Endothelial cell (in vitro differentiated cells): ENCODE measurements around the gene PLAGL1. TPM values are rescaled to one million over a fixed set of nuclear protein-coding genes. Genes with fewer than 3 reads are reported as not detected.

ENCODE experiments used
- DNase-seq: peaks from one replicate; pipeline ENCODE4 v3.0.0; 2021; ENCODE audit warnings: low spot score
- H3K27ac Mint-ChIP-seq: one replicate; pipeline ENCODE4 v1.8.0; 2021; ENCODE audit warnings: mixed read lengths, inconsistent platforms; ENCODE audit not compliant: unreplicated experiment
- H3K27me3 Mint-ChIP-seq: one replicate; pipeline ENCODE4 v1.8.0; 2021; ENCODE audit warnings: mild to moderate bottlenecking, moderate library complexity, mixed read lengths, inconsistent platforms; ENCODE audit not compliant: unreplicated experiment
- H3K36me3 Mint-ChIP-seq: one replicate; pipeline ENCODE4 v1.8.0; 2021; ENCODE audit warnings: mild to moderate bottlenecking, low read depth, mixed read lengths, inconsistent platforms; ENCODE audit not compliant: unreplicated experiment
- H3K4me1 Mint-ChIP-seq: one replicate; pipeline ENCODE4 v1.8.0; 2021; ENCODE audit warnings: mild to moderate bottlenecking, mixed read lengths, inconsistent platforms; ENCODE audit not compliant: unreplicated experiment
- H3K4me3 Mint-ChIP-seq: one replicate; pipeline ENCODE4 v1.8.0; 2021; ENCODE audit warnings: mild to moderate bottlenecking, mixed read lengths, inconsistent platforms; ENCODE audit not compliant: unreplicated experiment
- H3K9me3 Mint-ChIP-seq: one replicate; pipeline ENCODE4 v1.8.0; 2021; ENCODE audit warnings: mixed read lengths, inconsistent platforms; ENCODE audit not compliant: unreplicated experiment
- CTCF ChIP-seq: fragments of 200-600 bp; sonication (generic); IDR thresholded peaks from one replicate; pipeline ENCODE4 v1.5.0; 2021; ENCODE audit warnings: antibody characterized with exemption; ENCODE audit not compliant: unreplicated experiment
- total RNA-seq: library from RNA; stranded (reverse); fragmentation: NEBNext Ultra II Directional; extraction: Animal tissue kit (Norgen Biotek cat#: 25700); gene quantifications from one replicate; pipeline ENCODE4 v1.2.1, GENCODE V29; 2021; ENCODE audit not compliant: unreplicated experiment

Gene PLAGL1
- total RNA-seq, 1 donor from 2014 or later = 294 TPM

- no peak for TF ChIP-seq CTCF
- Mint-ChIP-seq H3K4me3 (peak overlapping the region; percentile 12), H3K27ac (peak overlapping the region; percentile 39), H3K36me3 (peaks cover 30% of the 10 kb centered on the region), H3K4me1 (peaks cover 47% of the 10 kb centered on the region), H3K27me3 (peaks cover 8% of the 10 kb centered on the region), H3K9me3 (no peaks in the 10 kb centered on the region)
- no peak for DNase-seq
Measured at GRCh38 chr6:143957679-143958274, 50.3 kb downstream of the PLAGL1 start.

GRCh38 chr6:143955971-143956370, 52.1 kb downstream of the PLAGL1 start:
- Mint-ChIP-seq H3K4me3 (no peak overlapping the region), H3K27me3 (peaks cover 8% of the 10 kb centered on the region), H3K36me3 (peaks cover 41% of the 10 kb centered on the region), H3K4me1 (peaks cover 33% of the 10 kb centered on the region), H3K27ac (no peak overlapping the region), H3K9me3 (no peaks in the 10 kb centered on the region)
- no peak for DNase-seq
- no peak for TF ChIP-seq CTCF

GRCh38 chr6:143953922-143954321, 54.1 kb downstream of the PLAGL1 start:
- no peak overlapping the region for H3K4me3 Mint-ChIP-seq
- no peak for TF ChIP-seq CTCF
- H3K9me3 Mint-ChIP-seq = no peaks in the 10 kb centered on the region
- peaks cover 52% of the 10 kb centered on the region for H3K36me3 Mint-ChIP-seq
- peaks cover 12% of the 10 kb centered on the region for H3K4me1 Mint-ChIP-seq
- DNase-seq = no peak
- H3K27me3 Mint-ChIP-seq = peaks cover 5% of the 10 kb centered on the region
- H3K27ac Mint-ChIP-seq = no peak overlapping the region

- Mint-ChIP-seq H3K4me3 (no peak overlapping the region), H3K4me1 (peaks cover 6% of the 10 kb centered on the region), H3K27me3 (peaks cover 3% of the 10 kb centered on the region), H3K36me3 (peaks cover 55% of the 10 kb centered on the region), H3K9me3 (no peaks in the 10 kb centered on the region), H3K27ac (no peak overlapping the region)
- TF ChIP-seq CTCF = no peak
- no peak for DNase-seq
Measured at GRCh38 chr6:143952947-143953701, 54.9 kb downstream of the PLAGL1 start.
